A673 (cell line): ENCODE measurements around the gene CSNK2A2. TPM values are rescaled to one million over a fixed set of nuclear protein-coding genes. Genes with fewer than 3 reads are reported as not detected.

Experiments
- BruUV-seq: library from RNA; stranded (reverse); fragments of 400-500 nt; replicated peaks from 2 replicates; lab custom pipeline; 2021; lab: Mats Ljungman, UMichigan
- CTCF ChIA-PET: fragments of 300-600 bp; sonication (Branson Sonifier 250); formaldehyde crosslinking; loops from one replicate; lab custom pipeline; 2022; ENCODE audit warnings: antibody characterized with exemption; lab: Charles Lee
- POLR2A ChIA-PET: fragments of 300-600 bp; sonication (Branson Sonifier 250); formaldehyde crosslinking; loops from one replicate; lab custom pipeline; 2022; ENCODE audit warnings: antibody characterized with exemption; ENCODE audit not compliant: low non-redundant PET; lab: Charles Lee
- DNase-seq: peaks from one replicate; pipeline ENCODE4 v3.0.0-alpha.2; 2015; ENCODE audit warnings: low spot score
- H3K27ac ChIP-seq: fragments of 200-600 bp; sonication (generic); 2 replicates; pipeline ENCODE4 v1.5.1; 2016; ENCODE audit warnings: mixed run types, low read depth, mild to moderate bottlenecking, mixed read lengths, antibody characterized with exemption, low read length; ENCODE audit not compliant: poor library complexity, severe bottlenecking
- H3K27me3 ChIP-seq: fragments of 200-600 bp; sonication (generic); replicated peaks from 2 replicates; pipeline ENCODE4 v1.6.1; 2017; ENCODE audit warnings: mixed run types, low read depth, mild to moderate bottlenecking, mixed read lengths, antibody characterized with exemption, low read length; ENCODE audit not compliant: insufficient read depth, poor library complexity
- H3K36me3 ChIP-seq: fragments of 200-600 bp; sonication (generic); 2 replicates; pipeline ENCODE4 v1.6.1; 2016; ENCODE audit warnings: mixed run types, mild to moderate bottlenecking, mixed read lengths, antibody characterized with exemption, low read length; ENCODE audit not compliant: insufficient read depth, poor library complexity, severe bottlenecking
- H3K4me1 ChIP-seq: fragments of 200-600 bp; sonication (generic); 2 replicates; pipeline ENCODE4 v1.6.1; 2017; ENCODE audit warnings: mixed run types, mild to moderate bottlenecking, mixed read lengths, antibody characterized with exemption, low read length; ENCODE audit not compliant: insufficient read depth, poor library complexity, severe bottlenecking
- H3K4me3 ChIP-seq: fragments of 200-600 bp; sonication (generic); 2 replicates; pipeline ENCODE4 v1.5.1; 2016; ENCODE audit warnings: low read depth, mixed run types, mild to moderate bottlenecking, mixed read lengths, low read length; ENCODE audit not compliant: poor library complexity, severe bottlenecking
- H3K9me3 ChIP-seq: fragments of 200-600 bp; sonication (generic); 2 replicates; pipeline ENCODE4 v1.6.1; 2016; ENCODE audit warnings: mixed run types, low read depth, mild to moderate bottlenecking, mixed read lengths, antibody characterized with exemption, low read length; ENCODE audit not compliant: poor library complexity, severe bottlenecking
- CTCF ChIP-seq: fragments of 300-800, 200-600 bp; sonication (generic); conservative IDR thresholded peaks from 2 replicates; pipeline ENCODE4 v1.5.1; 2017; ENCODE audit warnings: low read depth, mild to moderate bottlenecking, antibody characterized with exemption, low read length, moderate library complexity, mixed read lengths
- EZH2 ChIP-seq: fragments of 200-600 bp; sonication (generic); IDR thresholded peaks from 2 replicates; pipeline ENCODE4 v1.6.1; 2017; ENCODE audit warnings: borderline replicate concordance, low read depth, mild to moderate bottlenecking, mixed read lengths, antibody characterized with exemption, low read length; ENCODE audit not compliant: poor library complexity, severe bottlenecking
- intact Hi-C: fragments of 100-400 bp; cut with micrococcal nuclease; formaldehyde crosslinking; loops from one replicate; pipeline ENCODE4 v1.10.0; 2022; ENCODE audit not compliant: unreplicated experiment
- total RNA-seq: library from RNA; stranded (reverse); gene quantifications from 2 replicates; pipeline ENCODE4 v1.2.3, GENCODE V29; 2021

The CSNK2A2 gene
- total RNA-seq, 1 experiment from 2014 or later: 114 TPM

- H3K4me3 ChIP-seq: no peak overlapping the region
- intact Hi-C loops: no loop called here
- peaks cover 8% of the 10 kb centered on the region for H3K27me3 ChIP-seq
- ChIA-PET POLR2A (no interaction called here), CTCF (interaction anchor here (0.6 kb wide), 1 partner anchor 95 kb away, joined by 4 read pairs; no protein-coding TSS in a partner anchor)
- no peak overlapping the region for H3K27ac ChIP-seq
- H3K4me1 ChIP-seq: no peaks in the 10 kb centered on the region
- DNase-seq: no peak
- TF ChIP-seq CTCF (no peak), EZH2 (no peak)
- H3K36me3 ChIP-seq: no peaks in the 10 kb centered on the region
- no TSS peak for BruUV-seq
- H3K9me3 ChIP-seq: no peaks in the 10 kb centered on the region
These were observed 32.4 kb upstream of the CSNK2A2 start for GRCh38 chr16:58230259-58230658.

GRCh38 chr16:58226790-58227189, 28.9 kb upstream of the CSNK2A2 start:
- ChIA-PET CTCF (no interaction called here), POLR2A (no interaction called here)
- DNase-seq: no peak
- Histone ChIP-seq H3K4me1 (no peaks in the 10 kb centered on the region), H3K27me3 (no peaks in the 10 kb centered on the region), H3K36me3 (no peaks in the 10 kb centered on the region), H3K4me3 (no peak overlapping the region), H3K27ac (no peak overlapping the region), H3K9me3 (no peaks in the 10 kb centered on the region)
- TF ChIP-seq EZH2: no peak
- TF ChIP-seq CTCF: no peak
- intact Hi-C loops: no loop called here
- no TSS peak for BruUV-seq

GRCh38 chr16:58225965-58226602, 28.2 kb upstream of the CSNK2A2 start:
- no peak for TF ChIP-seq CTCF
- no peak for TF ChIP-seq EZH2
- ChIA-PET POLR2A (no interaction called here), CTCF (no interaction called here)
- no peaks in the 10 kb centered on the region for H3K9me3 ChIP-seq
- no peaks in the 10 kb centered on the region for H3K36me3 ChIP-seq
- no peak overlapping the region for H3K27ac ChIP-seq
- H3K4me3 ChIP-seq: no peak overlapping the region
- H3K4me1 ChIP-seq: no peaks in the 10 kb centered on the region
- intact Hi-C loops: no loop called here
- DNase-seq: no peak
- no peaks in the 10 kb centered on the region for H3K27me3 ChIP-seq
- BruUV-seq: no TSS peak
